Measurements from ENCODE around the gene TMEM239.

Gene TMEM239

DNA sequence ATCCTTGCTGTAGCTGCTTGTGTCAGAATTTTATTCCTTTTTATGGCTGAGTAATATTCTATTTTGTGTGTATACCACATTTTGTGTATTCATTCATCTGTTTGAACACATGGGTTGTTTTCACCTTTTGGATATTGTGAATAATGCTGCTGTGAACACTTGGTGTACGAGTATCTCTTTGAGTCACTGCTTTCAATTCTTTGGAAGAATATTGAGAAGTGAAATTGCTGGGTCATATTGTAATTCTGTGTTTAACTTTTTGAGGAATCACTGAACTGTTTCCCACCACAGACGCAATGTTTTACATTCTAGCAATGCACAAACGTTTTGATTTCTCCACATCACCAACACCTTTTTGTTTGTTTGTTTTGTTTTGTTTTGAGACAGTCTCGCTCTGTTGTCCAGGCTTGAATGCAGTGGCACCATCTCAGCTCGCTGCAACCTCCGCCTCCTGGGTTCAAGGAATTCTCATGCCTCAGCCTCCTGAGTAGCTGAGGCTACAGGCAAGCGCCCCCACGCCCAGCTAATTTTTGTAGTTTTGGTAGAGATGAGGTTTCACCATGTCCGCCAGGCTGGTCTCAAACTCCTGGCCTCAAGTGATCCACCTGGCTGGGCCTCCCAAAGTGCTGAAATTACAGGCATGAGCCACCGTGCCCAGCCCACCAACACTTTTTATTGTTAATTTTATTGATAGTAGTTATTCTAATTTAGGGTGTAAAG lies 37.4 kb upstream of the TMEM239 start:
- H3K4me3 ChIP-seq (ENCODE audit: low read depth, low read length): no peak overlapping the region
- TF ChIP-seq, protein P1, sequence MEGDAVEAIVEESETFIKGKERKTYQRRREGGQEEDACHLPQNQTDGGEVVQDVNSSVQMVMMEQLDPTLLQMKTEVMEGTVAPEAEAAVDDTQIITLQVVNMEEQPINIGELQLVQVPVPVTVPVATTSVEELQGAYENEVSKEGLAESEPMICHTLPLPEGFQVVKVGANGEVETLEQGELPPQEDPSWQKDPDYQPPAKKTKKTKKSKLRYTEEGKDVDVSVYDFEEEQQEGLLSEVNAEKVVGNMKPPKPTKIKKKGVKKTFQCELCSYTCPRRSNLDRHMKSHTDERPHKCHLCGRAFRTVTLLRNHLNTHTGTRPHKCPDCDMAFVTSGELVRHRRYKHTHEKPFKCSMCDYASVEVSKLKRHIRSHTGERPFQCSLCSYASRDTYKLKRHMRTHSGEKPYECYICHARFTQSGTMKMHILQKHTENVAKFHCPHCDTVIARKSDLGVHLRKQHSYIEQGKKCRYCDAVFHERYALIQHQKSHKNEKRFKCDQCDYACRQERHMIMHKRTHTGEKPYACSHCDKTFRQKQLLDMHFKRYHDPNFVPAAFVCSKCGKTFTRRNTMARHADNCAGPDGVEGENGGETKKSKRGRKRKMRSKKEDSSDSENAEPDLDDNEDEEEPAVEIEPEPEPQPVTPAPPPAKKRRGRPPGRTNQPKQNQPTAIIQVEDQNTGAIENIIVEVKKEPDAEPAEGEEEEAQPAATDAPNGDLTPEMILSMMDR (IDR thresholded peaks at IDR 0.05; ENCODE audit: borderline replicate concordance, insufficient read depth, low read depth, low read length): no peak

DNA sequence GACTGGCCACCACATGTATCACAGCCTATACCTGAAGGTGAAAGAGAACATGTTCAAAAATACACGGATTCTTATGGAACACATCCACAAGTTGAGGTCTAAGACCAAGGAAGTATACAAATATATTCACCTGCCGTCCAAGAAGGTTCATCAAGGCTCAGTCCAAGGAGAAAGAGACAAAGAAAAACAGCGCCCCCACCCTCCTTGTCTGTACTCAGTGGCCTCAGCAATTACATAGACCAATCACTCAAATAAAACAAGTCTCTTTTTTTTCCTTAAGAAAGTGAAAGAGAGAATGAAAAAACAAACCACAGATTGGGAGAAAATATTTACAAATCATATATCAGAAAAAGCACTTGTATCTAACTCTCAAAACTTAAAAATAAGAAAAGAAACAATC lies 35.2 kb upstream of the TMEM239 start:
- TF ChIP-seq, protein P1 (IDR thresholded peaks at IDR 0.05; ENCODE audit: borderline replicate concordance, insufficient read depth, low read depth, low read length): no peak
- no peak overlapping the region for H3K4me3 ChIP-seq (ENCODE audit: low read depth, low read length)

DNA sequence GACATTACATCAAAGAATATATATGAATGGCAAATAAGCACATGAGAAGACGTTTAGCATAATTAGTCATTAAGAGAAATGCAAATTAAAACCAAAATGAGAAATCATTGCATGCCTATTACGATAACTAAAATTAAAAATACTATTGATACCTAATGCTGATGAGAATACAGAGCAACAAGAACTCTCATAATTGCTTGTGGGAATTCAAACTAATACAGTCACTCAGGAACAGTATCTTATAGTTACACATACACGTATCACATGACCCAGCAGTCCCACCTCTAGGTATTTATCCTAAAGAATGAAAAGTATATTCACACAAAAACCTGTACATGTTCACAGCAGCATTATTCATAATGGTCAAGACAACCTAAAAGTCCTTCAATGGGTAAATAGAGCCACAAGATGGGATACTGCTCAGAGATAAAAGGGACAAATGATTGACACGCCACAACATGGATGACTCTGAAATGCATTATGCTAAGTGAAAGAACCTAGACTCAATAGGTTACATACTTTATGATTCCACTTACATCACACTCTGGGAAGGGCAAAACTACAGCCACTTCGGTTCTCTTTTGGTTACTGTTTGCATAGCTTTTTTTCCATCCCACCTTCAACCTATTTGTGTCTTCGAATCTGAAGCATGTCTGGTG lies 32.1 kb upstream of the TMEM239 start:
- TF ChIP-seq, protein P1 (IDR thresholded peaks at IDR 0.05; ENCODE audit: borderline replicate concordance, insufficient read depth, low read depth, low read length): no peak

DNA sequence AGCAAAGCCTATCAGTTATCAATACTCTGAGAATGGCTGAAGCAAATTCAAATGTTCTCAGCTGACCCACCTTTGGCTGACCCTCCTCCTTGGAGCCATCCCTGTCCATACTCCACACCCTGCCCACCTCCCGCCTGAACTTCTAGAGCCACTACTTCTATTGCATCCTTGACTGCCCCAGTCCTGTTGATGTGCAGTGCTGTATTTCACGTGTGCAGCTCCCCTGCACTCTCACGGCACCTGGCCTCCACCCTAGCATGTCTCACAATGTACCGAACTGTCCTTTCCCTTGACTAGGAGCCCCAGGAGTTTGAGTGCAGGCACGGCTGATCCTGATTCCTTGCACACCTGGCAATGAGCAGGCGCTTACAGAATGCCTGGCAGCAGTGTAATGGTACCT lies 22.7 kb upstream of the TMEM239 start:
- TF ChIP-seq, protein P1 (IDR thresholded peaks at IDR 0.05; ENCODE audit: borderline replicate concordance, insufficient read depth, low read depth, low read length): no peak
- no peak overlapping the region for H3K4me3 ChIP-seq (ENCODE audit: low read depth, low read length)

More for the DNA sequence above, 32.1 kb upstream of the TMEM239 start:
- H3K4me3 ChIP-seq (ENCODE audit: low read depth, low read length): no peak overlapping the region

DNA sequence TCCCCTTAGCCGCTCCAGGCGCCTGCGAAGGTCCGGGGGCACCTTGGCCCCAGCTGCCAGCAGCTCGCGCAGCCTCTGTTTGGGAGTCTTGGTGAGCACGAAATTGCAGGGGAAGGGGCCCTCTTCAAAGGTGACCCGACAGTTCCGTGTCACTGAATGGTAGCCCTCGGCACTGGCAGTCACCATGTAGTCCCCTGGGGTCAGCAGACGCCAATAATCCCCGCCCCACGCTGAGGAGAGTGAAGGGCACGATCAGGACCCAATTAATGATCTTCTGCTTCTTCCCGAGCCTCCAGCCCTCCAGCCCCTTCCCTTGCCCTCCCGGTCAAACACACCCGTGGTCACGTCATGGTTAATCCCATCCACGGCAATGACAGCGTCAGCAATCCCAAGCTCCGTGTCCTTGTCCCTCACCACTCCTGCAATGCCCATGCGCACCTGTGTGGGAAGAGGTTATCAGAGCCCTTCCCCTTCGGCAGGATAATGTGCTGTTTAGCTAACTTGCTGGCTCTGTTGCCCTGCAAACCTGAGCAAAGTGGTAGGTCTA lies 21.9 kb upstream of the TMEM239 start:
- H3K4me3 ChIP-seq (ENCODE audit: low read depth, low read length): no peak overlapping the region
- TF ChIP-seq, protein P1 (IDR thresholded peaks at IDR 0.05; ENCODE audit: borderline replicate concordance, insufficient read depth, low read depth, low read length): no peak

DNA sequence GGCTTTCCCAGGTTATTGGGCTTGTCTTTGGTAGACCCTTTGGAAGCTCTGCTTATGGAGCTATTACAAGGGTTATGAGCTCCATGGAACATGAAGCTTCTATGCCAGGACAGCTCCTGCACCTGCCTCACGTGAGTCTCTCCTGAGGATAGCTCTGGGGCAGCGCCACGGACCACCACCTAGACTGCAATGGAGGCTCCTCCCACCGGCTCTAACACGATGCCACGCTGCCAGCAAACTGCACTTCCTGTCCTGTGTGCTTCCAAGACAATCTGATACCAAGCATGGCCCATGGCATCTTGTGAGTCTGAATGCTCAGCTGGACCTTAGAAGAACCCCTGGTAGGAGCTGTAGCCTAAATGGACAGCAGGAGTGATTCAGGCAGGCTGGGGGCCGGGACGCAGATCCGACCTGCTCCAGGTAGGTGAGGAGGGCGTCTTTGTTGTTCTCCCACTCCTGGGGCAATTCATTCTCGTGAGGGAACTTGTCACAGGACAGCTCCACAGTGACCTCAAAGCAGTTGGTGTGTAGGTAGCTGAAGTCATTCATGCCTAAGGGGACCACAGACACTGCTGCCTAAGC lies 21.2 kb upstream of the TMEM239 start:
- TF ChIP-seq, protein P1 (IDR thresholded peaks at IDR 0.05; ENCODE audit: borderline replicate concordance, insufficient read depth, low read depth, low read length): no peak
- H3K4me3 ChIP-seq (ENCODE audit: low read depth, low read length): no peak overlapping the region
